ENCODE results near the gene DAAM1. TPM values are rescaled to one million over a fixed set of nuclear protein-coding genes. Genes with fewer than 3 reads are reported as not detected.

Gene DAAM1
- total RNA-seq, 1 experiment from 2014 or later = 13.3 TPM

- ATAC-seq = no peak
- BruUV-seq (replicated peaks) = no TSS peak
These were observed 137.4 kb downstream of the DAAM1 start for GRCh38 chr14:59325906-59326305.

GRCh38 chr14:59328454-59328853, 140.0 kb downstream of the DAAM1 start:
- H3K9me3 ChIP-seq (ENCODE audit: control insufficient read depth, insufficient read depth, low read depth, low read length) = no peaks in the 10 kb centered on the region
- no peaks in the 10 kb centered on the region for H3K4me1 ChIP-seq (ENCODE audit: control insufficient read depth, insufficient read depth, low read length)
- no peak overlapping the region for H3K27ac ChIP-seq (ENCODE audit: low read length)
- no peak for ATAC-seq
- TF ChIP-seq TCF7L2 (IDR thresholded peaks at IDR 0.05; ENCODE audit: low read depth, low read length) (no peak), SIN3A (IDR thresholded peaks at IDR 0.05; ENCODE audit: borderline replicate concordance, insufficient read depth, low read depth, low read length) (no peak), POLR2AphosphoS5 (IDR thresholded peaks at IDR 0.05; ENCODE audit: low read depth, low read length) (no peak), CTCF (IDR thresholded peaks at IDR 0.05) (no peak), REST (IDR thresholded peaks at IDR 0.05; ENCODE audit: insufficient read depth in 1 of 2, low read depth in 2 of 2, low read length in 1 of 2) (no peak)
- POLR2A ChIA-PET = no interaction called here
- no peaks in the 10 kb centered on the region for H3K36me3 ChIP-seq (ENCODE audit: control insufficient read depth, insufficient read depth, low read length)
- H3K4me3 ChIP-seq (ENCODE audit: low read depth in 2 of 2, low read length in 2 of 2) = no peak overlapping the region
- BruUV-seq (replicated peaks) = no TSS peak
- no peak for DNase-seq (ENCODE audit: low read depth, low spot score)
- intact Hi-C loops (cut with micrococcal nuclease; ENCODE audit: unreplicated experiment) (no loop called here), in situ Hi-C loops (cut with HindIII; ENCODE audit: low pct_unique_long_range_greater_than_20kb, low sequenced_read_pairs) (no loop called here)
- CTCF ChIA-PET = no interaction called here
- H3K27me3 ChIP-seq (ENCODE audit: control insufficient read depth, insufficient read depth, low read length) = no peaks in the 10 kb centered on the region

More at GRCh38 chr14:59325906-59326305, 137.4 kb downstream of the DAAM1 start:
- in situ Hi-C loops (cut with HindIII; ENCODE audit: low pct_unique_long_range_greater_than_20kb, low sequenced_read_pairs) = no loop called here
- DNase-seq (ENCODE audit: low read depth, low spot score) = no peak
- no peaks in the 10 kb centered on the region for H3K9me3 ChIP-seq (ENCODE audit: control insufficient read depth, insufficient read depth, low read depth, low read length)
- H3K27me3 ChIP-seq (ENCODE audit: control insufficient read depth, insufficient read depth, low read length) = no peaks in the 10 kb centered on the region
- H3K36me3 ChIP-seq (ENCODE audit: control insufficient read depth, insufficient read depth, low read length) = no peaks in the 10 kb centered on the region
- no peak overlapping the region for H3K27ac ChIP-seq (ENCODE audit: low read length)
- POLR2A ChIA-PET = no interaction called here
- no peaks in the 10 kb centered on the region for H3K4me1 ChIP-seq (ENCODE audit: control insufficient read depth, insufficient read depth, low read length)
- intact Hi-C loops (cut with micrococcal nuclease; ENCODE audit: unreplicated experiment) = no loop called here
- H3K4me3 ChIP-seq (ENCODE audit: low read depth in 2 of 2, low read length in 2 of 2) = no peak overlapping the region
- TF ChIP-seq CTCF (IDR thresholded peaks at IDR 0.05) (no peak), POLR2AphosphoS5 (IDR thresholded peaks at IDR 0.05; ENCODE audit: low read depth, low read length) (no peak), TCF7L2 (IDR thresholded peaks at IDR 0.05; ENCODE audit: low read depth, low read length) (no peak), REST (IDR thresholded peaks at IDR 0.05; ENCODE audit: insufficient read depth in 1 of 2, low read depth in 2 of 2, low read length in 1 of 2) (no peak), SIN3A (IDR thresholded peaks at IDR 0.05; ENCODE audit: borderline replicate concordance, insufficient read depth, low read depth, low read length) (no peak)
- CTCF ChIA-PET = no interaction called here

Measured in Panc1 (cell line).